SK-N-SH treated with all-trans-retinoic acid at 6 μM for 48 hours (cell line): ENCODE measurements around the gene TMEM131.
"Not testable (repeated sequence)": the region's sequence is repeated elsewhere in the genome, so short reads cannot be mapped to it uniquely, and the experiment has no call there.

Source experiments
- ATAC-seq: fragments of 200-7000 bp; cut with Tn5 transposase; 3 replicates; pipeline ENCODE4 v1.9.1; 2020; ENCODE audit warnings: mild to moderate bottlenecking, moderate library complexity
- BACH2 ChIP-seq: fragments of 250-450 bp; sonication (Bioruptor Pico); IDR thresholded peaks from 2 replicates; pipeline ENCODE4 v1.9.0; 2021; ENCODE audit warnings: mild to moderate bottlenecking, borderline replicate concordance
- CREB5 ChIP-seq: fragments of 250-450 bp; sonication (Bioruptor Pico); IDR thresholded peaks from 2 replicates; pipeline ENCODE4 v1.5.1; 2020; ENCODE audit warnings: low read depth, mild to moderate bottlenecking, moderate library complexity
- CSDC2 ChIP-seq: fragments of 250-450 bp; sonication (Bioruptor Pico); IDR thresholded peaks from 2 replicates; pipeline ENCODE4 v1.5.0; 2020; ENCODE audit warnings: mild to moderate bottlenecking, moderate library complexity
- CSRNP3 ChIP-seq: fragments of 250-450 bp; sonication (Bioruptor Pico); IDR thresholded peaks from 2 replicates; pipeline ENCODE4 v1.5.1; 2021; ENCODE audit warnings: mild to moderate bottlenecking, moderate library complexity
- GLIS3 ChIP-seq: fragments of 250-450 bp; sonication (Bioruptor Pico); IDR thresholded peaks from 2 replicates; pipeline ENCODE4 v1.5.0; 2020; ENCODE audit warnings: mild to moderate bottlenecking, moderate library complexity
- ISL1 ChIP-seq: fragments of 250-450 bp; sonication (Bioruptor Pico); IDR thresholded peaks from 2 replicates; pipeline ENCODE4 v2.1.2; 2022; ENCODE audit warnings: mild to moderate bottlenecking, moderate library complexity
- PPARA ChIP-seq: fragments of 250-450 bp; sonication (Bioruptor Pico); IDR thresholded peaks from 2 replicates; pipeline ENCODE4 v1.5.0; 2020; ENCODE audit warnings: mild to moderate bottlenecking, borderline replicate concordance
- RARB ChIP-seq: fragments of 250-450 bp; sonication (Bioruptor Pico); IDR thresholded peaks from 2 replicates; pipeline ENCODE4 v1.8.0; 2021; ENCODE audit warnings: mild to moderate bottlenecking, moderate library complexity
- SNAI2 ChIP-seq: fragments of 250-450 bp; sonication (Bioruptor Pico); IDR thresholded peaks from 2 replicates; pipeline ENCODE4 v1.5.0; 2020; ENCODE audit warnings: mild to moderate bottlenecking, moderate library complexity
- TCF4 ChIP-seq: fragments of 250-450 bp; sonication (Bioruptor Pico); IDR thresholded peaks from 2 replicates; pipeline ENCODE4 v1.8.0; 2021; ENCODE audit warnings: mild to moderate bottlenecking, moderate library complexity, borderline replicate concordance
- TOX ChIP-seq: fragments of 250-450 bp; sonication (Bioruptor Pico); IDR thresholded peaks from 2 replicates; pipeline ENCODE4 v1.8.0; 2021; ENCODE audit warnings: mild to moderate bottlenecking, moderate library complexity, borderline replicate concordance
- ZC3H10 ChIP-seq: fragments of 250-450 bp; sonication (Bioruptor Pico); IDR thresholded peaks from 2 replicates; pipeline ENCODE4 v1.5.1; 2021; ENCODE audit warnings: mild to moderate bottlenecking, moderate library complexity
- ZFP3 ChIP-seq: fragments of 250-450 bp; sonication (Bioruptor Pico); IDR thresholded peaks from 2 replicates; pipeline ENCODE4 v1.5.0; 2020; ENCODE audit warnings: mild to moderate bottlenecking, moderate library complexity
- ZFP30 ChIP-seq: fragments of 450-650 bp; formaldehyde crosslinking; IDR thresholded peaks from 2 replicates; pipeline ENCODE4 v1.5.0; 2022; ENCODE audit warnings: mild to moderate bottlenecking, moderate library complexity
- ZNF565 ChIP-seq: fragments of 450-650 bp; formaldehyde crosslinking; conservative IDR thresholded peaks from 2 replicates; pipeline ENCODE4 v1.5.0; 2020; ENCODE audit warnings: low read depth, mild to moderate bottlenecking, moderate library complexity
- ZNF70 ChIP-seq: fragments of 450-650 bp; formaldehyde crosslinking; IDR thresholded peaks from 2 replicates; pipeline ENCODE4 v1.5.0; 2020; ENCODE audit warnings: mild to moderate bottlenecking, moderate library complexity
- ZNF8 ChIP-seq: fragments of 450-650 bp; formaldehyde crosslinking; IDR thresholded peaks from 2 replicates; pipeline ENCODE4 v1.5.0; 2020; ENCODE audit warnings: mild to moderate bottlenecking, moderate library complexity
- TF ChIP-seq, protein P1 (sequence below): fragments of 250-450 bp; sonication (Bioruptor Pico); IDR thresholded peaks from 2 replicates; pipeline ENCODE4 v1.5.0; 2020; ENCODE audit warnings: mild to moderate bottlenecking, moderate library complexity
- TF ChIP-seq, protein P2 (sequence below): fragments of 250-450 bp; sonication (Bioruptor Pico); IDR thresholded peaks from 2 replicates; pipeline ENCODE4 v1.8.0; 2020; ENCODE audit warnings: mild to moderate bottlenecking, moderate library complexity, borderline replicate concordance
- TF ChIP-seq, protein P3 (sequence below): fragments of 250-450 bp; sonication (Bioruptor Pico); IDR thresholded peaks from 2 replicates; pipeline ENCODE4 v1.8.0; 2021; ENCODE audit warnings: low read depth, mild to moderate bottlenecking, moderate library complexity, borderline replicate concordance

The TMEM131 gene

DNA sequence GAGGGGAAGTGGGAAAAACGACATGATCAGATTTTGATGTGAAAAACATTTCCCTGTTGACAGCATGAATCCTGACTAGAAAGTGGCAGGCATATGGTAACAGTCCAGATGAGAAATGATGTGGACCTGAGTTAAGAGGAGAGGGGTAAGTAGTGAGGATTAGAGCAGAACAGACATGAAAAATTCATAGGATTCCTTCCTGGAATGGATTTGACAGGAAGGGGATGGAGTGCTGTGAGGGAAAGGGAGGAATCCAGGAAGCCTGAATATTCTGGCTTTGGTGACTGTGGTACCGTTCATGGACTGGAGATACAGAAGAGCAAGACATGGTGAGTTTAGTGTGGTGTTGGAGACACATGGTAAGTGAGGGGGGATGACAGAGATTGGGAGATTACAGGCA is 115.4 kb downstream of the TMEM131 start:
- ATAC-seq: no peak
- TF ChIP-seq, protein P1, sequence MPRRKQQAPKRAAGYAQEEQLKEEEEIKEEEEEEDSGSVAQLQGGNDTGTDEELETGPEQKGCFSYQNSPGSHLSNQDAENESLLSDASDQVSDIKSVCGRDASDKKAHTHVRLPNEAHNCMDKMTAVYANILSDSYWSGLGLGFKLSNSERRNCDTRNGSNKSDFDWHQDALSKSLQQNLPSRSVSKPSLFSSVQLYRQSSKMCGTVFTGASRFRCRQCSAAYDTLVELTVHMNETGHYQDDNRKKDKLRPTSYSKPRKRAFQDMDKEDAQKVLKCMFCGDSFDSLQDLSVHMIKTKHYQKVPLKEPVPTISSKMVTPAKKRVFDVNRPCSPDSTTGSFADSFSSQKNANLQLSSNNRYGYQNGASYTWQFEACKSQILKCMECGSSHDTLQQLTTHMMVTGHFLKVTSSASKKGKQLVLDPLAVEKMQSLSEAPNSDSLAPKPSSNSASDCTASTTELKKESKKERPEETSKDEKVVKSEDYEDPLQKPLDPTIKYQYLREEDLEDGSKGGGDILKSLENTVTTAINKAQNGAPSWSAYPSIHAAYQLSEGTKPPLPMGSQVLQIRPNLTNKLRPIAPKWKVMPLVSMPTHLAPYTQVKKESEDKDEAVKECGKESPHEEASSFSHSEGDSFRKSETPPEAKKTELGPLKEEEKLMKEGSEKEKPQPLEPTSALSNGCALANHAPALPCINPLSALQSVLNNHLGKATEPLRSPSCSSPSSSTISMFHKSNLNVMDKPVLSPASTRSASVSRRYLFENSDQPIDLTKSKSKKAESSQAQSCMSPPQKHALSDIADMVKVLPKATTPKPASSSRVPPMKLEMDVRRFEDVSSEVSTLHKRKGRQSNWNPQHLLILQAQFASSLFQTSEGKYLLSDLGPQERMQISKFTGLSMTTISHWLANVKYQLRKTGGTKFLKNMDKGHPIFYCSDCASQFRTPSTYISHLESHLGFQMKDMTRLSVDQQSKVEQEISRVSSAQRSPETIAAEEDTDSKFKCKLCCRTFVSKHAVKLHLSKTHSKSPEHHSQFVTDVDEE (CRISPR knock-in tag): no peak
- TF ChIP-seq, protein P2, sequence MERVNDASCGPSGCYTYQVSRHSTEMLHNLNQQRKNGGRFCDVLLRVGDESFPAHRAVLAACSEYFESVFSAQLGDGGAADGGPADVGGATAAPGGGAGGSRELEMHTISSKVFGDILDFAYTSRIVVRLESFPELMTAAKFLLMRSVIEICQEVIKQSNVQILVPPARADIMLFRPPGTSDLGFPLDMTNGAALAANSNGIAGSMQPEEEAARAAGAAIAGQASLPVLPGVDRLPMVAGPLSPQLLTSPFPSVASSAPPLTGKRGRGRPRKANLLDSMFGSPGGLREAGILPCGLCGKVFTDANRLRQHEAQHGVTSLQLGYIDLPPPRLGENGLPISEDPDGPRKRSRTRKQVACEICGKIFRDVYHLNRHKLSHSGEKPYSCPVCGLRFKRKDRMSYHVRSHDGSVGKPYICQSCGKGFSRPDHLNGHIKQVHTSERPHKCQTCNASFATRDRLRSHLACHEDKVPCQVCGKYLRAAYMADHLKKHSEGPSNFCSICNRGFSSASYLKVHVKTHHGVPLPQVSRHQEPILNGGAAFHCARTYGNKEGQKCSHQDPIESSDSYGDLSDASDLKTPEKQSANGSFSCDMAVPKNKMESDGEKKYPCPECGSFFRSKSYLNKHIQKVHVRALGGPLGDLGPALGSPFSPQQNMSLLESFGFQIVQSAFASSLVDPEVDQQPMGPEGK (CRISPR knock-in tag): no peak
- TF ChIP-seq, all 23 proteins: peak for 0

DNA sequence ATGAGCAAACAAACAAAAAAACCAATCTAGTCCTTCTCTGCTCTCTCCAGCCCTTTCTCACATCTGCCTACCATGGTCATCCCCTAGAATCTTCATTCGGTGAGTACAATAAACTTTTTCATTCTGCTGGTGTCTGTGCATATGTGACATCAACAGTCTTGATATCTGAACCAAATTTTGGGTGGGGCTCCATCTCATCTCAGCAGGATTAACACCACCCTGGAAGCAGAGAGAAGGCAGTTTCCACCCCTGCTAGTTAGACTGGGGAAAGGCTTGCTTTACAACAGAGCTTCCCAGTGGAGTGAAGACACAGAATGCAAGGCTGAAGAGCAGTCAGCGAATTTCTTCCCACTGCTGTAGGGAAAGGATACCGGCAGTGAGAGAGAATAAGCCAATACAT is 116.9 kb downstream of the TMEM131 start:
- ATAC-seq: no peak
- no peak for TF ChIP-seq GLIS3 (CRISPR knock-in tag)
- TF ChIP-seq BACH2 (CRISPR knock-in tag): no peak
- no peak for TF ChIP-seq RARB (CRISPR knock-in tag)
- no peak for TF ChIP-seq ZFP30 (CRISPR knock-in tag)
- no peak for TF ChIP-seq PPARA (CRISPR knock-in tag)
- TF ChIP-seq CSDC2 (CRISPR knock-in tag): no peak
- no peak for TF ChIP-seq CREB5 (CRISPR knock-in tag)
- TF ChIP-seq ZNF8 (CRISPR knock-in tag): no peak
- TF ChIP-seq ISL1 (CRISPR knock-in tag): no peak
- TF ChIP-seq, protein P2 (CRISPR knock-in tag): no peak
- no peak for TF ChIP-seq TOX (CRISPR knock-in tag)

GRCh38 chr2:97878317-97878716 is 117.4 kb downstream of the TMEM131 start:
- not testable (repeated sequence) for ATAC-seq

DNA sequence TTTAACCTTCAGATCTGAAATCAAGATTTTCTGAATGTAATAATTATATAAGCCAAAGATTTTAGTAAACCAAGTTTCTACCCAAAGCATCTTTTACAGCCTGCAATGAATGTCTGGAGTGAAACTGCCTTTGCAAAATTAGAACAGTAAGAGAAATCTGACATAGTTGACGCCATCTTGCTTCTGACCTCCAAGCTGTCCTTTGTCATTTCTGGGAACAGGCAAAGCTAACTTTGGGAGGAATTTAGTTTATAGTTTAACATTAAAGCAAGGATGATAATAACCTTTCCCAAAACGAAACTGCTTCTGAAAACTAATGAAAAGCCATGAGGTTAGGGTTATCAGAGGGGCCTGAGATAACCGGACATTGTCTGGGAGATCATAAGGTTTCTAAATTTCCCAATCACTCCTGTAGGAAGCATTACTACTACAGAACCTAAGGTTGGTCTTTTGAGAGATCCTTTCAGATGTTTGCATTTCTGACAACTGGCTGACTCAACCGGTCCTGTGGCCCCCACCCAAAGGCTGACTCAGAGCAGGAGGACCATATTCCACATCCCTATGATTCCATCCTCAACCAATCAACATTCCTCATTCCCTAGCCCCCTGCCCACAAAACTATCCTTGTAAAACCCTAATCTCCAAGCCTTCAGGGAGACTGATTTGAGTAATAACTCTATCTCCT is 124.5 kb downstream of the TMEM131 start:
- ATAC-seq: no peak
- no peak for TF ChIP-seq ZNF565
- no peak for TF ChIP-seq ZC3H10 (CRISPR knock-in tag)
- no peak for TF ChIP-seq ZNF70 (CRISPR knock-in tag)
- TF ChIP-seq GLIS3 (CRISPR knock-in tag): no peak
- TF ChIP-seq RARB (CRISPR knock-in tag): no peak
- no peak for TF ChIP-seq PPARA (CRISPR knock-in tag)
- no peak for TF ChIP-seq BACH2 (CRISPR knock-in tag)
- TF ChIP-seq, protein P3, sequence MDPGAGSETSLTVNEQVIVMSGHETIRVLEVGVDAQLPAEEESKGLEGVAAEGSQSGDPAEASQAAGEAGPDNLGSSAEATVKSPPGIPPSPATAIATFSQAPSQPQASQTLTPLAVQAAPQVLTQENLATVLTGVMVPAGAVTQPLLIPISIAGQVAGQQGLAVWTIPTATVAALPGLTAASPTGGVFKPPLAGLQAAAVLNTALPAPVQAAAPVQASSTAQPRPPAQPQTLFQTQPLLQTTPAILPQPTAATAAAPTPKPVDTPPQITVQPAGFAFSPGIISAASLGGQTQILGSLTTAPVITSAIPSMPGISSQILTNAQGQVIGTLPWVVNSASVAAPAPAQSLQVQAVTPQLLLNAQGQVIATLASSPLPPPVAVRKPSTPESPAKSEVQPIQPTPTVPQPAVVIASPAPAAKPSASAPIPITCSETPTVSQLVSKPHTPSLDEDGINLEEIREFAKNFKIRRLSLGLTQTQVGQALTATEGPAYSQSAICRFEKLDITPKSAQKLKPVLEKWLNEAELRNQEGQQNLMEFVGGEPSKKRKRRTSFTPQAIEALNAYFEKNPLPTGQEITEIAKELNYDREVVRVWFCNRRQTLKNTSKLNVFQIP: no peak
- no peak for TF ChIP-seq SNAI2 (CRISPR knock-in tag)
- TF ChIP-seq CSRNP3: no peak
- TF ChIP-seq ZFP3 (CRISPR knock-in tag): no peak
- TF ChIP-seq TCF4 (CRISPR knock-in tag): no peak
- TF ChIP-seq, all 23 proteins: peak for 0
